Measurements from ENCODE around the gene EFHC1.
A peak's percentile ranks its signal among the peaks of the same experiment; 100 is the strongest.
"Not testable (repeated sequence)": the region's sequence is repeated elsewhere in the genome, so short reads cannot be mapped to it uniquely, and the experiment has no call there.

Gene EFHC1

GRCh38 chr6:52461194-52461593 is 41.1 kb downstream of the EFHC1 start:
- not testable (repeated sequence) for DNase-seq

- no peak for DNase-seq
These were observed 54.0 kb downstream of the EFHC1 start for GRCh38 chr6:52474173-52474572.

- no peak for DNase-seq
These were observed 55.2 kb downstream of the EFHC1 start for GRCh38 chr6:52475307-52475706.

DNA sequence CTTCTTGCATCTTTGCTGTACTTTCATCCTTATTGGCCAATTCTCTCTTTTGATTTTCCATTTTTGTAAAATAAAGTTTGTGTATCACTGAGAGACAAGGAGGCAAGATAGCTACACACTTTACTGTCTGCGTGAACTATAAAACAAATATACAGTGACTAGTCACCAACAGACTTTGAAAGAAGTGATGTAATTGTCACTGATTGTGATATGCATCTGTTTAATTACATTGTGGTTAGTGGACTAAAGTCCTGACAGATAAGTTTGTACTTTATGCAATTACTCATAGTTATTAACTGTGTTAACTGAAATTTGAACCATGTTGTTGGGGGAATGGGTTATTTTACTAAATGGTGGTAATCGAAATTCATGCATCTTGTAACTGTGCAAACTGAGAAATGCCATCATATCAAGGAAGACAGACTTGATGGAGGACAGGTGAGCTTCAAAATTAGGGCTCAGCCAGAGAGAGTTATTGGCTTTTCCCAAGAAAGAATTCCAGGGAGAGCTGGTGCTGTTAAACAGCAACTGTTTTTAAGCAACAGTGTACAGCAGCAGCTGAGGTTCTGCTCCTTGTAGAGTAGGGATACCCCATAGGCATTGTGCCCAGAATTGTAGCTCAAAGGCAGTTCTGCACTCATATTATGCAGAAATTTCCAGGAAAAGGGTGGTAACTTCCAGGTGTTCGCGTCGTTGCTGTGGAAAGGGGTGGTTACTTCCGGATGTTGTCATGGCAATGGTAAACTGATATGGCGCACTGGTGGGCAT is 62.9 kb downstream of the EFHC1 start:
- DNase-seq = peak; percentile 74

- no peak for DNase-seq
These were observed 63.5 kb downstream of the EFHC1 start for GRCh38 chr6:52483671-52484003.

DNA sequence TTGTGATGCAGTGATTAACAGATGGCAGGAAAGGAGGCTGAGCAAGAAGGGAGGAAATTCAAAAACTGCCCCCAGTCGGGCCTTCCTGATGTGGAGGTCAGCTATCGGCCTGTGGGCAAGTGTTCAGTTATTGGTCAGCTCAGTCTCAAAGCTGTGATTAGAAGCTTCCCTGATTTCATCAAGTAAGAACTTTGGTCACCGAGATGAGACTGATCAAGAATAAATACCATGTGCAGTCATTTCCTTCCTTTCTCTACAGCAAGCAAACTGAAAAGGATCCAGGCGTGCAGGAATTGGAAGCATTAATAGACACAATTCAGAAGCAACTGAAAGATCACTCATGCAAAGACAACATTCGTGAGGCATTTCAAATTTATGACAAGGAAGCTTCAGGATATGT is 69.7 kb downstream of the EFHC1 start:
- no peak for DNase-seq

DNA sequence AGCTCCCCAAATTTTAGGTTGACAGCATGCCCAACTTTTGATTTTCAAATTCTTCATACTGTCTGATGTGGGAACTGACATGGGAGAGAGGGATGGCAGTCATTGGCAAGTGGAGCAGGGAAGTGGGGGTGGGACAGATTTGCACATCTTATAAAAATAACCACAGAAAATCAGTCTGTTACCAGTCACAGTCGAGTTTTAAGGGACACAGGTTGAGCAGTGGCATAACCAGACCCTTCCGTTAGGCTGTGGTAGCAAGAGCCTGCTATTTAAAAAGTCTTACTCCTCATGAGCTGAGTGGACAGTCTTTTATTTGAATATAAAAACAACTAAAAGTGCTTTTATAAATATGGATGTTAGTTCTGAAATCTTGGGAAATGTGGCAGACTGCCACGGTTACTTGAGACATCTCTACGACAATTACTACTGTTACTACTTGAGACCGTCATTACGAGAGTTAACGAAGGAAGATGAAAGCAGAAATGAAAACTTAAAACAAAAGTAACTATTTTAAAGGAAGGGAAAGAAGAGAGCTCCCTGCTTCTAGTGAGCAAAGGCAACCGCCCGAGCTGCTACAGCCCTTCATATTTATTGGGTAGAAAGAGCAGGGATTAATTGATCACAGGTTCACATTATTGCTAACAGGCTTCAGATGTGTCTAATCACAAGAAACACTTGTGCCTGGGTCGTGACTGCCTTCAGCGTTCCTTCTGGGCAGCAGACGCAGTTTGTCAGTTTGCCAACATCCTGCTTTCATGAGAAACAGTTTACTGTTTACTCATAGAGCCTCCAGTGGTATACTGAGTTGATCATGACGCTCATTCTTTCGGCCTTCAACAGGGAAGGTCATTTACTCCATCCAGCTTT is 71.3 kb downstream of the EFHC1 start:
- no peak for DNase-seq

DNA sequence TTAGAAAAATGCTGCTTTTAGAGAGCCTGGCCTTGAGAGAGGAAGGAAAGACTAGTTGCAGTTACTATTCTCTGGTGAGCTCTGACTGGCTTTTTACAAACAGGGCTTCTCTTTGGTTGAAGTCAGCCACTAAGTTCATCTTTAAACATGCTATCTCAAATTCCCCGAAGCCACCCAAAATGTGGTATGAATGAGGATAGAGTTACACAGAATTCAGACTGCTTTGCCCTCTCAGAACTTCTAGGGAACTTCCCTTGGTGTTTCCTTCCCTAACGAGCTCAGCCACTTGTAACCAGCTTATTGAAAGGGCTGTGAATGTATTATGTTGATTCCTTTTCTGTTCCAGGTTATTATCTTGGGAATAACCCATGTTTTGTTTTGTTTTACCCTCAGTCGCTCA is 73.5 kb downstream of the EFHC1 start:
- no peak for DNase-seq

DNA sequence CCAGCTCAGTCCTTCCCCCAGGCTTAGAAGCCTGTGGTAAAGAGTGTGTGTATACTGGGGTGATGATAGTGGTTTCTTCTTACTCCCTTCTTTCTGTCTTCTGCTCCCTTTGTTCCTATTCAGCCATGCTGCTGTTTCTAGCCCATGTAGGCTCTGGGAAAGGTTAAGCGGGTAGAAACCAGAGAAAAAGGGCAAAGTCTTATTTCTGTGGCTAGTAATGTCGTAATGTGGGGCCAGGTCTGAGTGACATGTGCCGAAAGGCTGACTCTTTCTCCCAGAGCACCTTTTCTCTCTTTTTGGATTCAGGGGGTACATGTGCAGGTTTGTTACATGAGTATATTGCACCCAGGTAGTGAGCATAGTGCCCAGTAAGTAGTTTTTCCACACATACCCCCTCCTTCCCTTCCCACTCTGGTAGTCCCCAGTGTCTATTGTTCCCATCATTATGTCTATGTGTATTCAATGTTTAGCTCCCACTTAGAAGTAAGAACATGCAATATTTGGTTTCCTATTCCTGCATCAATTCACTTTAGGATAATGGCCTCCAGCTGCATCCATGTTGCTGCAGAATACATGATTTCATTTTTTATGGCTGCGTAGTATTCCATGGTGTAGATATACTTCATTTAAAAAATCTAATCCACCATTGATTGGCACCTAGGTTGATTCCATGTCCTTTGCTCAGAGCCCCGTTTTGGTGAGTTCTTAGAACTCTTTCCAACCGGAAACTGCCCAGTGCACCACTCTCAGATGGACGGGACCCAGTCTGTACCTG is 74.3 kb downstream of the EFHC1 start:
- DNase-seq = no peak

DNA sequence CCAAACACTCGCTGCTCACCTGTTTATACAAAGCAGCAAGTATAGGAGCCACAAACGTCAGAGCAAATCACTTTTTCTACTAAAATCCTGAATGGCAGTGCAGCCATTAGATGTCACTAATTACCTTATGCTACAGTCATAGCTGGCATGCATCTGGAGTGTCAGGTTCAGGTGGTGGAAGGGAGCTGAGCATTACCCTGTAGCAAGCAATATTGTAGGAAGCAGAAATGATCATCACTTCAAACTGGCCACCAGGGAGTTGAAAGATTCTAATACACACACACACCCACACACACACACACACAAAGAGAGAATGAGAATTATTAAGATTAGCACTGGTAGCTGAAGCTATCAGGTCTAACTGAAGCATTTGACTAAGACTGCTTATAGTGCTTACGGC is 75.8 kb downstream of the EFHC1 start:
- no peak for DNase-seq

DNA sequence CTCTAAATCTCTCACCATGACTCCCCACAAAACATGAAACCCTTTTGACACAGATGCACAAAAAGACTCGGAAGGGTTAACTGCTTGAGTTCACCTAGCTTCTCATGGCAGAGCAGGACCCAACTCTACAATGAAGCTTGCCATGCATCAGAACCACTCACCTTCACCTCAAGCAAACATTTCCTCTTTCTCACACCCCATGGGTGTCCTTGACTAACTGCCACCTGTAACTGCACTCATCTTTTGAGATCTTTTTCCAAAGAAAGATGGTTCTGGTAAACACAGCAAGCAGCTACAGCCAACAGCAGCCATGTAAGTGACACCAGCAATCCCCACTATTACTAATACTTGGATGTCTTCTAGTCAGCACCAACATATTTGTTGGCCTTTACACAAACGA is 76.5 kb downstream of the EFHC1 start:
- no peak for DNase-seq

DNA sequence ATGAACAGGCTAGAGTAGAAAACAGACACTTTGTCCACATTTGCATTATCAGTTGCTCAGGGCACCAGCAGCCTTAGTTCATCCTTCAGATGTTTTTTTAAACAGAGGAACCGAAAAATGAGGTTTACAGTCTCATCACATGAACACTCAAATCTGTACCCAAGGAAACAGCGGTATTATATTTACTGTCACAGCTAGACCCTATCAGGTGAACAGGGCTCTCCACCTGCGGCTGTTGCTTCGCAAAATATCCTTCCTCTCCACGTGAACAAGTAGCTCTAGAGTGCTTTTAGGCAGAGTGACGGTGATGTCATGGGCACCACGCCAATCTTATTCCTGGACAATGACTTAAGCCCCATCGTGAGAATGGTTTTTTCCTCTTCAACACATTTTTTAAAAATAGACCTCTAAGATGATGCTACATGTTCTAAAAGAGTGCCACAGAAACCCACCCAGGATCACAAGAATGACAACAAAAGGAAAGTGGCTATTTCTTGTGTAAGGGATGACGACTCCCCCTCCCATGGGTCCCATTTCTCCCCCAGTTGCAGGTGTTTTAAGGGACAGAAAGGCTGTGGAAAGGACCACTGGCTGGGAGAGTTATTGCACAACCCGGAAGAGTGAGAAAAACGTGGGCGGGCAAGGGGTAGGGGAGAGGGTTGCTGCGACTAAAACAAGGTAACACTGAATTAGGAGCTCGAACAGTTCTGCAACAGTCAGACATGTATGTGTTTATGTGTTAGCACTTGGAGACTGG is 77.7 kb downstream of the EFHC1 start:
- DNase-seq = no peak

- DNase-seq = no peak
These were observed 78.4 kb downstream of the EFHC1 start for GRCh38 chr6:52498538-52499017.

GRCh38 chr6:52499026-52499425 is 78.9 kb downstream of the EFHC1 start:
- DNase-seq = no peak

DNA sequence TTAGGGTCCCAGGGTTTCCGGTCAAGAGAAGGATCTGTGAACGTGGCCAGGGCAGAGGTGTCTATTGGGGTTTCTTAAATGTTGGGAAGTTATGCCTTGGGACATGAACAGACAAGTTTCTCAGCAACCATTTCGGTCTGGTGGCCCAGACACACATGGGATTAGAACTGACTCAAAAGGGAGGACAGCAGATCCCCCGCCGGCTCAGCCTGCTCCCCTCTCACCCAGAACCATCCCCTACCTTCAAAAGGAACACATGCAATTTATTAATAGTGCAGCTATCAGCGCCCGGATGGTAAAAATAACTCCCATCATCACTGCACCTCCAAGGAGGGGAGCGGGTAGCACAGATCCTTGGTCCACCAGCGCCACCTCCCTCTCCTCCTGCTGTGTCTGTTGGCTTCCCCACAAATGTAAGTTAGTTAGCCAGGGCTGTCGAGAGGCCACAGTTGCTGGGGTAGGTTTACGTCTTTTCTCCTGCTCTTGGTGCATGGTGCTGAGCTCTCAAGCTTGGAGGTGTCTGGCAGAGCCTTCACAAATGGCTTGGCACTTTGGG is 79.6 kb downstream of the EFHC1 start:
- no peak for DNase-seq

DNA sequence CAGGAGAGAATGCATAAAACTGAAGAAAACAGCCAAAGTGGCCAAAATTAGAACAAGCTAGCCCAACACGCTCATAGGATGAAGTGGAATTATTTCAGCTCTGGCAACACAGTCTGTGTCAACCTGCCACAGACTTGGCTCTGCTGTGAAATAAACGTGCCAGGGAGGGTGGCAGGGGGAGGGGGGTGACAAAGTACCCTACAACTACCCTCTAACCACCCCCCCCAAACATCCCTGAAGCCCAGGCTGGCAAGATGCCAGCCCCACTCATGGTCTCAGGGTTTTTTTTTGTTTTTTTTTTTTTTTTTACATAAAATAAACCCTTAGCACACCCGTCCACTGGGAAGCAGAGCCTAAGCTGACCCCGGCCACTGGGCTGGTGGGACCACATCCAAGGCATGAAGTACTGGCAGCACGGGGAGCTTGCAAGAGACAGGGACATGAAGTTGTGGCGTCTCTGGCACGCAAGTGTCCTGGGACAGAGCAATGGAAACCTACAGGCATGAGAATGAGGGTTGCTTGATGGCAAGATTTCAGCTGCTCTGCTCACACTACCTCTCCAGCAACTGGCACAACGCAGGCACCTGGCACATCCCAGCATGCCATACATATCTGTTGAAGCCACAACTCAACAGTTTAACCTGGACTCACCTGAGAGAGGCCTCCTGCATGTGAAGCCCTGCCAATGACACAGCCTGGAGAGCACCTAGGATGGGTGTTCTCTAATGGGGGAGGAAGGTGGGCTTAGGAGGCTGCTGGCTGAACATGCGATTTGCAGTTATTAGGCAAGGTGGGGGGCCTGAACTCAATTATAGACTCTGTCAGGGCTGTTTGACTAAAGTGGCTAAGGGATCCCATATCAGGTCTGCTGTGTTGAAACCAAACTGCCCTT is 80.3 kb downstream of the EFHC1 start:
- no peak for DNase-seq

DNA sequence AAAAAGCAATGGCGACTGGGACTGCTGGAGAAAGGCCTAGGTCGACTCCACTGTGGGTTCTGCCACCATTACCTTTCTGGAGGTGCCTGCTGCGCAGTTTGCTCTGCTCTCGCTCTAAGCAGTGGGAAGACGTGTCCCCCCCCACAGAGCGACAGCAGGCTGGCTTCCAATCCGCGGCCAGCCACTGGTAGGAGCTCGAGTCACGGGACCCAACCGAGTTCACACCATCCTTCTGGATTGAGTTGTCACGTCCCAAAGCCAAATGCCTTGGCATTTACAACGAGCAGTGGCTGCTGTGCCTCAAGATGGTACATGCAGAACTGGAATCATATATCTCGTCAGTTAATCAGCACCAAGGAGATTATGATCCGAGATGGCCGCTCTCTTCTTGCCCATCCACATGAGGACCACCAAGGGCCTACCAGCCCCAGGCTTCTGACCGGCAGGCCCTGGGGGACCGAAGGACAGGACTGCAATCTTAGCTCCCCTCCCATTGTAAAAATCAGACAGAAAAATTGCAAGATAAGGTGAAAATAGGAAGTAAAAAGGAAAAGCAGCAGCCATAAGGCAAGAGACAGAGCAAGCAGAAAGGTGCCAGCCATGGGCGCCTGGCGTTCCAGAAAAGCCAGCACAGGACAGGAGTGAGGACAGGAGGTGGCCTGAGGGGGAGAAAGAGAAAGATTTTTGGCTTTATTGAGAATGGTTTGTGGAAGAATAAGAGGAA is 82.3 kb downstream of the EFHC1 start:
- DNase-seq = no peak

DNA sequence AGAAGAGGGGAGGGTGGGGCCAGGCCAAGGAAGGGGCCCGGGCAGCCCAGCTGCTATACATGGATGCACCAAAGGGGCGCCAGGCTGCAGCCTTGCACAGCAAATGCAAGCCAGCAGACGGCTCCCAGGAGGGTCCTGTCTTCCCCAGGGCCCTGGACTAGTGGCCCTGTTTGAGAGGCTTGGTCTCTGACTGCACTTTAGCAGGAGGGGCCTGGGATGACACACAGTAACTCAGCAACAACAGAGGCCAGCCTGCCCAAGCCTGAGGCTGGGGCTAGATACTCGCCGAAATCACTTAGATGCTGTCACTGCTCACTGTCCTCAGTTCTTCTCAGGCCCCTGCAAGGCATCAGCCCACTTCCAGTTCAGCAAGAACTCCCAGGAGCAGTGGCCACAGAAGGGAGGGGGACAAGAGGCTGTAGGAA is 83.2 kb downstream of the EFHC1 start:
- DNase-seq = peak; percentile 26

DNA sequence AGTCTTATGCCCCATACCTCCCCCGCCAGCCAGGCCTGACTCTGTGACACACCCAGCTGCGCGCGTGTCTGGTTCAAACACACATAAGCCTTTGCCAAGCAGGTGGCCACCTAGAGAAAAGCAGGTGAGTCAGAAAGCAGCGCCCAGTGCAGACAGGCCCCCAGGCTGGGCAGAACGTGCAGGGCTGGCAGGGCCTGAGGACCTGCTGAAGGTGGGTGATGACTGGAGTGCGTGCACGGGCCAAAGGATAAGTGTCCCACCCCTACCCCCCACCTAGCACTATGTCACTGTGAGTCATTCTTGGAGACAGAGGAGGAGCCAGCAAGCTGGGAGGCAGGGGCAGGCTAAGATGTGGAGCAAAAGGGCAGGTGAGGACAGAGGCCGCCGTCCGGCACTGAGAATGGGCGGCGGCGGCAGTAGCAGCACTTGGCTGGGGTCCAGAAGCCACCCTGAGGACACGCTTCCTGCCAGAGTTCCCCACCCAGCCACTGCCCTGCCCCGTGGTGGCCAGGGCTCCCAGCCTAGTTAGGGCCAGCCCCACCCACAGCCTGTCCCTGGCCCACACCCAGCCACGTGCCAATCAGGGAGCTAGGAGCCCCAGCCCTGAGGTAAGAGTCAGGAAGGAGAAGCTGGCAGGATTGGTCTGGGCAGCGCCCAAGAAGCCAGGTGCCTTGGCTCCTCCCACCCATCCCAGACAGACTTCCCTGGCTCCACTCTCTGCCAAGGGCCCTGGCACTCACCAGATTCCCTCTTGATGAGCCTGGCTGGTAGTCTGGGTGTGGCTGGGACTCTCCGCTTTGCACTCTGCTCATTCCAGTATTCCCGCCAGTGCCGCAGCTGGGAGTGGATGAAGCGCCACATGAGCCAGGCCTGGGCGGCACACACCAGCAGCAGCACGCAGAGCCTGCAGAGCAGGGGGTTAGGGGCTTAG is 84.0 kb downstream of the EFHC1 start:
- peak; percentile 98 for DNase-seq

Measured in hematopoietic multipotent progenitor cell treated with erythropoietin and hydrocortisone succinate and interleukin-3 and kit ligand, for 6 days (in vitro differentiated cells).